ENCODE measurements around the gene PAK2.
"Not testable (repeated sequence)": the region's sequence is repeated elsewhere in the genome, so short reads cannot be mapped to it uniquely, and the experiment has no call there.

Gene PAK2

DNA sequence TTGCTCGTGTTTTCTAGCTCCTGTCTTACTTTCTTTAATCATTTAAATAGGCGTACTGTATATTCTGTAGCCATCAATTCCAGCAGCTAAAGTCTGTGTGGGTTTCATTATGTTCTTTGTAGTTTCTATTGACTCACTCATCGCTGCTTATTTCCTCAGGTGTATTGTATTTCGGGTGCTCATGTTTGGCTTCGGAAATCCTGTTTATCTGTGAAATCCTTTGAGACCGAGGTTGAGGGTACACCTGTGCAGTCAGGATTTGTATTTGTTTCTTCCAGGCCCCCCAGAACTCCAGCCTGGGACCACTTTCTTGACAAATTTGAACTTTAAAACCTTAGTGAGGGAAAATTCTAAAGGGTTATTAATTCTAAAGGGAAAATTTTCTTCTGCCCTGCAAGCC, 2.0 kb upstream of the PAK2 start:
- FAIRE-seq, result no peak

DNA sequence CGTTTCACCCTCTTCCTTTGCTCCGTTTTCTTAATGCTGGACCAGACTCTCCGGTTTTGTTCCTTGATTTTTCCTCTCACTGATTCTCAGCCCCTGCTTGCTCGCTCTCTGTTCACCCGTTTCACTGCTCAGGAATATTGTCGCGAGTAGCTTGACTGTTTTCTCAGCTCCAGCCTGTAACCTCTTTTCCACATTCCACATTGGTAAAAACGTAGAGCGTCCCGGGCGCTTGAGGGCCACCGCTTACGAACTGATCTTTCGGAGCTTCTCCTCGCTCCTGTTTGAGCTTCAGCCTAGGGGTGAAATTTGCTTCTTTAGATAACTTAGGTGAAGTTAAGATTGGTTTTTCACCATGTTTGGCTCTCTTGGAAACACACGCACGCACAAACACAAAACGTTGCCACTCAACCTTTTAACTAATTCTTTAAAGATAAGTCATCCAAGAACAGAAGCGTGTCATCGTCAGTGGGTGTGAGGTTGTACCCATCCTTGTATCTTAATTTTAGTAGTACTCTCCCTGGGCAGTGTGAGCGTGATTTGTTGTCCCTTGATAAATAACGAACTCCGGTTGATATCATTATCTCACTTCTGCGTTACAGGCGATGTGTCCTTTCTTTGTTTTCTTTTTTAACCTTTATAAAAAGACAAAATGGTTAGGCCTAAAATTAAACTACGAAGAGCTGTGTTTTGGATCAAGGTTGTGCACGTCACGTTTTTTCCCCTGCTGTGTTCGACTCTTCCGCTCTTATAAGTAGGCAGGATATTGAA, 1.0 kb downstream of the PAK2 start:
- FAIRE-seq, result no peak

DNA sequence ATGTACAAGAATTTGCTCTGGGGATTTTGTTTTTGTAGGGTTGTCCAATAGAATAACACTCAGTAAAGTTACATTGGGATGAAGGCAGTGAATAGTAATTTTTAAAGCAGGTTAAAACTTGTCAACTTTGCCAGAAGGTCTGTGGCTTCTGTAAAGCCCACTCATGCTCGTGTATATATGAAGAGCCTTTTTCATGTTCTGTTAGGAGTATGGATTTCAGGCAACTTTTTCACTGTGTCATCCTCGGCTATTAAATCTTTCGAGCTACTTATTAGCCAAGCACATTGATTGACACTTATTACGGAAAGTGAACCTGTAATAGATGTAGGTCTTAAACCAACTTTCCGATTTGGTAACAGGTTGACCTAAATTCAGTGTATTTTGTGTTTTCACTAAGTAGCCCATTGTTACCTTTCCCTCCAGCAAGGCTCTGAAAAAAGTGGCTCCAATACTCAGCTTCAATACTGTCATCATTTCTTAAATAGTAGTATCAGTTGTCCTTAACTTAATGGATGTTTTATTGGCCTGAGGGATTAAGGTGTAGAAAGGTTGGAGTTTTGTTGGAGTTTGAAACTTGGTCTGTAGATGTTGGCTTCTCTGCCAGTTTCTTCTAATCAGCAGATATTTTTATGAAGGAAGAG, 1.7 kb downstream of the PAK2 start:
- no peak for FAIRE-seq

DNA sequence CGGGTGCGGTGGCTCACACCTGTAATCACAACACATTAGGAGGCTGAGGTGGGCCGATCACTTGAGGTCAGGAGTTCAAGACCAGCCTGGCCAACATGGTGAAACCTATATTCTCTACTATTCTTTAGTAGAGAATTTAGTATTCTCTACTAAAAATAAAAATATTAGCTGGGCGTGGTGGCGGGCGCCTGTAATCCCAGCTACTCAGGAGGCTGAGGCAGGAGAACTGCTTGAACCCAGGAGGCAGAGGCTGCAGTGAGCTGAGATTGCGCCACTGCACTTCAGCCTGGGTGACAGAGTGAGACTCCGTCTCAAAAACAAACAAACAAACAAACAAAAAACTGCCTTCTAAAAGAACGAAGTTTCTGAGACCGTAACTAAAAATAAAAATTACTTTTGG, 3.9 kb downstream of the PAK2 start:
- not testable (repeated sequence) for FAIRE-seq

- FAIRE-seq, result no peak
Observed at GRCh38 chr3:196749125-196749524, 9.5 kb downstream of the PAK2 start.

- no peak for FAIRE-seq
Observed at GRCh38 chr3:196753201-196753600, 13.5 kb downstream of the PAK2 start.

- no peak for FAIRE-seq
Observed at GRCh38 chr3:196754091-196754981, 14.7 kb downstream of the PAK2 start.

DNA sequence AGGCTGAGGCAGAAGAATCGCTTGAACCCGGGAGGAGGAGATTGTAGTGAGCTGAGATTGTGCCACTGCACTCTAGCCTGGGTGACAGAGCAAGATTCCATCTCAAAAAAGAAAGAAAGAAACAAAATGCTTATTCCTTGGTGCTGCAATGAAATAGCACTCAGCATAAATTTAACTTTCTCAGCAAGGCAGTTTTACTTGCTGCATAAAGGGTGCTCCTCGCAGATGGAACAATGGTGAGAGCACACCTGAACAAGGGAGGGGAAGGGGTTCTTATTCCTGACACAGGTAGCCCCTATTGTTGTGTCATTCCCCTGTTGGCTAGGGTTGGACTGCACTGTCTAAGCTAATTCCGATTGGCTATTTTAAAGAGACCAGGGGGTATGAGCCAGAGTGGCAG, 17.1 kb downstream of the PAK2 start:
- FAIRE-seq, result no peak

DNA sequence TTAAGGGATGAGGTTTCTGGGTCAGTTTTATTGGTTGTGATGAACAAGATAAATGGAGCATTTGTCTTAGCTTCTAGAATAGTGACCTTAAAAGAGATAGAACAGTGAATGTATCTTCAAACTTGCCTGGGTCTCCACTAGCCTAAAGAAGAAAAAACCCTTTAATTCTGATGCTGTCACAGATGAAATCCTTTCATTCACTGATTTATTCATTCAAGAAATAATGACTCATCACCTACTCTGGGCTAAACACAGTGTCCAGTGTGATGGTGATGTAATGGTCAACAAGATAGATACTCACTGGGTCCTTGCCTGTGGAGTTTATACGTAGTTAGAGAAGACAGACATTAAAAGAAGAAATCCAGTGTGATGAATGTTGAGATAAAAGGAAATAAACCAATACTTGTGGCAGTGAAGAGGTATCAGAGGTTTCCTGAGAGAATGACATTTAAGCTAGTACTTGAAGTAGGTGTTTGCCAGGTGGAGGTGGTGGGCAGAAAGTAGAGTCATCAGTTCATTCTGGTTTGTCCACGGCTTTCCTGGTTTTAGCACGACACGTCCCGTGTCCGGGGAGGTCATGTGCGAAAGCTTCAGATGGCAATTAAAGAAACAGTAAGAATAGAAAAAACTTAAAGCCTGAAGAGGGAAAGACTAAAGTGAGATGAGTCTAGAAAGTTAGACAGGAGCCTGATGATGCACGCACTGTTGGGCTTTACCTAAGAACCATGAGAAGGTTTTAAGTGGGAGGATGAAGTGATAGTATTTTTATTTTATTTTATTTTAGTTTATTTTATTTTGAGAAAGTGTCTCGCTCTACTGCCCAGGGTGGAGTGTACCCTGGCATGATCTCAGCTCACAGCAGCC, 18.5 kb downstream of the PAK2 start:
- FAIRE-seq, result no peak

GRCh38 chr3:196763179-196763578, 23.5 kb downstream of the PAK2 start:
- FAIRE-seq, result no peak

DNA sequence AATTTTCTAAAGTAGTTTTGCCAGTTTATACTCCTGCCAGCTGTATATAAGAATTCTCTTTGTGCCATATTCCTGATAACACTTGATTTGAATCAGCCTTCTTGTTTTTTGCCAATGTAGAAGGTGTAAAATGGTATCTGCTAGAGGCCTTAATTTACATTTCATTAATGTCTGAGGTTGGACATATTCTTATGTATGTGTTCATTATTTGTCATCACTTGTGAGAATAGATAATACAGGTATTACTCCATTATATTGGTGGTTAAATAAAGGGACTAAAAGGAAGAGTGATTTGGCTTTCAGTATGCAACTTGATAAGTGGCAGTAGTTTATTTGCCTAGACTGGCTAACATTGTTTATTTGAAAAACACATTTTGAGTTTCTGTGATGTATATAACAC, 25.8 kb downstream of the PAK2 start:
- no peak for FAIRE-seq

- FAIRE-seq, result no peak
Observed at GRCh38 chr3:196771067-196771466, 31.4 kb downstream of the PAK2 start.

- FAIRE-seq, result no peak
Observed at GRCh38 chr3:196772102-196772501, 32.4 kb downstream of the PAK2 start.

DNA sequence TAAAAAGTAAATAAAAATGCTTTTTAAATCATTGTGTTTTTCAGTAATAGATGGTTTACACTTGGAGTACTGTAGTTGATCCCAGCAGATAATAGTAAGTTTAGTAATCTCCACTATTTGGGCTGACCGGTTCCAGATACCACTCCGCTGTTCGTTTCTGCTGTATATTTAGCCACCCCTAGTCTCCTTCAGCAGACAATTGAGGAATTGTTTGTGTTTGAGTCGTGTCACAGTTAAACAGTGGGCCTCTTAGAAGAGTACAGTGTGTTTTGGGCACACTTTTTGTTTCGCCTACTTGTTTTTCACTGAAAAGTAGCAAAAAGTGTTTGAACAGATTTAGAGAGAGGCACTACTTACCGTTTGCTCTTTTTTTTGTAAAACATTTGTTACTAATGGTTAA, 33.2 kb downstream of the PAK2 start:
- FAIRE-seq, result no peak

- FAIRE-seq, result no peak
Observed at GRCh38 chr3:196774191-196774820, 34.6 kb downstream of the PAK2 start.

DNA sequence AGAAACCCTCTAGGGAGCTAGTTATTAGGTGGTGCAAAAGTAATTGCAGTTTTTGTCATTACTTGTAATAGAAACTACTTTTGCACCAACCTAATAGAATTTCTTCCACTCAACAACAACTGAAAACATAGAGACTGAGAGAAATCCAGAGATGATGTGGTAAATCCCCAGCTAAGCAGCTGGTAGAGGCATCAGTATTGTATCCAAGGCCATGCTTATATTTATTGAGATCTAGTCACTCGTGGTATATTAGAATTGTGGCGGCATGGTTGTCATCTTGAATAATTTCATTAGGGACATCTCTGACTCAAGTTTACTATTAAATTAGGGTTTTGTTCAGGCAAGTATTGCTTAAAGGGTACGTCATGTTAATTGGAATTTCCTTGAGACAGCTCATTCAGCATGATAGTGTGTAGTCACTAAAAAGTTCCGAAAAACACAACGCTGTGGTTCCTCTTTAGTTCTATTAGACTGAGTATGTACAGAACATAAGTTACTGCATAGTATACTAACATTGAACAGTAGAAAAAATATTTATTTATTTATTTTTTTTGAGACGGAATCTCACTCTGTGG, 35.3 kb downstream of the PAK2 start:
- no peak for FAIRE-seq

GRCh38 chr3:196775938-196776337, 36.3 kb downstream of the PAK2 start:
- no peak for FAIRE-seq

- FAIRE-seq, result no peak
Observed at GRCh38 chr3:196777836-196778235, 38.2 kb downstream of the PAK2 start.

DNA sequence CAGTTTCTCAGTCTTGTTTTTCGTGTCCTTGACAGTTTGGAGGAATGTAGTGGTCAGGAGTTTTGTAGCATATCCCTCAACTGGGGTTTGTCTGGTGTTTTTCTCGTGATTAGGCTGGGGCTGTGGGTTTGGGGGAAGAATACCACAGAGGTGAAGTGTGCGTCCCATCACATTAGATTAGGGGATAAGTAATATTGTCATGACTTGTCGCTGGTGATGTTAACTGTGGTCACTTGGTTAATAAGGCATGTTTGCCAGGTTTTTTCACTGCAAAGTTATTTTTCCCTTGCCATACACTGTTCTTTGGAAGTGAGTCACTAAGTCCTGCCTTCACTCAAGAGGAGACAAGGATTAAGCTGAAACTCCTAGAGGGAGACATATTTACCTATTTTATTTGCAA, 39.1 kb downstream of the PAK2 start:
- FAIRE-seq, result no peak

- no peak for FAIRE-seq
Observed at GRCh38 chr3:196782511-196782910, 42.9 kb downstream of the PAK2 start.

- no peak for FAIRE-seq
Observed at GRCh38 chr3:196788528-196788927, 48.9 kb downstream of the PAK2 start.

GRCh38 chr3:196789885-196790359, 50.3 kb downstream of the PAK2 start:
- no peak for FAIRE-seq
